Caco-2 (cell line): ENCODE results near the gene MSMO1. TPM values are rescaled to one million over a fixed set of nuclear protein-coding genes. Genes with fewer than 3 reads are reported as not detected.

Experiments
- BruUV-seq: library from RNA; stranded (reverse); fragments of 400-500 nt; replicated peaks from 2 replicates; lab custom pipeline; 2021; lab: Mats Ljungman, UMichigan
- CTCF ChIA-PET: fragments of 300-600 bp; sonication (Branson Sonifier 250); formaldehyde crosslinking; loops from one replicate; lab custom pipeline; 2022; ENCODE audit warnings: antibody characterized with exemption; lab: Charles Lee
- POLR2A ChIA-PET: fragments of 300-600 bp; sonication (Branson Sonifier 250); formaldehyde crosslinking; loops from one replicate; lab custom pipeline; 2022; ENCODE audit warnings: antibody characterized with exemption; lab: Charles Lee
- DNase-seq, 2 experiments: peaks; one replicate each; pipeline versions ENCODE4 v3.0.0 to v3.0.0-alpha.2; 2020 to 2022
- H3K27me3 ChIP-seq: replicated peaks from 2 replicates; pipeline ENCODE4 v1.6.0; 2011; ENCODE audit warnings: low read length; ENCODE audit not compliant: control insufficient read depth, insufficient read depth
- H3K36me3 ChIP-seq: 2 replicates; pipeline ENCODE4 v1.5.1; 2011; ENCODE audit warnings: low read length; ENCODE audit not compliant: control insufficient read depth, insufficient read depth
- H3K4me1 ChIP-seq: fragments of 250-450 bp; sonication (Bioruptor Pico); 2 replicates; pipeline ENCODE4 v1.5.1; 2020; ENCODE audit warnings: mild to moderate bottlenecking
- H3K4me3 ChIP-seq: 2 replicates; pipeline ENCODE4 v1.5.1; 2011; ENCODE audit warnings: low read depth, mild to moderate bottlenecking, control low read depth, low read length
- H3K9me3 ChIP-seq: fragments of 250-450 bp; sonication (Bioruptor Pico); 2 replicates; pipeline ENCODE4 v1.5.1; 2020; ENCODE audit warnings: mild to moderate bottlenecking, moderate library complexity
- H3K27ac Mint-ChIP-seq: one replicate; pipeline ENCODE4 v1.8.0; 2022; ENCODE audit warnings: mixed read lengths; ENCODE audit not compliant: unreplicated experiment
- H3K27me3 Mint-ChIP-seq: one replicate; pipeline ENCODE4 v1.8.0; 2022; ENCODE audit warnings: mixed read lengths; ENCODE audit not compliant: insufficient read depth, unreplicated experiment
- H3K36me3 Mint-ChIP-seq: one replicate; pipeline ENCODE4 v1.8.0; 2022; ENCODE audit warnings: mild to moderate bottlenecking, mixed read lengths; ENCODE audit not compliant: insufficient read depth, unreplicated experiment
- H3K4me1 Mint-ChIP-seq: one replicate; pipeline ENCODE4 v1.8.0; 2022; ENCODE audit warnings: low read depth, mixed read lengths; ENCODE audit not compliant: unreplicated experiment
- H3K4me3 Mint-ChIP-seq: one replicate; pipeline ENCODE4 v1.8.0; 2022; ENCODE audit warnings: mild to moderate bottlenecking, moderate library complexity, mixed read lengths; ENCODE audit not compliant: unreplicated experiment
- H3K9me3 Mint-ChIP-seq: one replicate; pipeline ENCODE4 v1.8.0; 2022; ENCODE audit warnings: mixed read lengths; ENCODE audit not compliant: unreplicated experiment
- CTCF ChIP-seq, 2 experiments: fragments of 200-600 bp in 1 of 2; IDR thresholded peaks; 1 replicate in 1 of 2; 2 replicates in 1 of 2; pipeline versions ENCODE4 v1.5.1 to v1.8.0; 2011 to 2022; ENCODE audit warnings: antibody characterized with exemption in 1 of 2, control low read depth in 1 of 2, inconsistent platforms in 1 of 2, low read depth in 1 of 2, low read length in 1 of 2, mild to moderate bottlenecking in 1 of 2, moderate library complexity in 1 of 2; ENCODE audit not compliant: insufficient read depth in 1 of 2, severe bottlenecking in 1 of 2, unreplicated experiment in 1 of 2
- intact Hi-C: fragments of 100-400 bp; cut with micrococcal nuclease; formaldehyde crosslinking; loops from one replicate; pipeline ENCODE4 v1.10.0; 2022; ENCODE audit not compliant: unreplicated experiment
- total RNA-seq: library from RNA; stranded (reverse); gene quantifications from 2 replicates; pipeline ENCODE4 v1.2.3, GENCODE V29; 2022

The MSMO1 gene
- total RNA-seq, 1 experiment from 2014 or later, result 91.1 TPM

- H3K27ac Mint-ChIP-seq, result no peak overlapping the region
- no peaks in the 10 kb centered on the region for H3K36me3 ChIP-seq
- H3K9me3 Mint-ChIP-seq, result no peaks in the 10 kb centered on the region
- H3K27me3 Mint-ChIP-seq, result no peaks in the 10 kb centered on the region
- no peaks in the 10 kb centered on the region for H3K27me3 ChIP-seq
- DNase-seq, result no peak
- no peaks in the 10 kb centered on the region; the same call in 1 of the 2 replicates for H3K4me1 ChIP-seq
- no peak overlapping the region for H3K4me3 ChIP-seq
- no TSS peak for BruUV-seq
- no peaks in the 10 kb centered on the region for H3K36me3 Mint-ChIP-seq
- H3K9me3 ChIP-seq, result no peaks in the 10 kb centered on the region
- TF ChIP-seq CTCF (IDR thresholded peaks at IDR 0.05; ENCODE audit: insufficient read depth in 1 of 2, low read depth in 1 of 2, low read length in 1 of 2, severe bottlenecking in 1 of 2, unreplicated experiment in 1 of 2), result no peak
- CTCF ChIA-PET, result no interaction called here
- no peaks in the 10 kb centered on the region for H3K4me1 Mint-ChIP-seq
- H3K4me3 Mint-ChIP-seq, result no peak overlapping the region
- POLR2A ChIA-PET, result no interaction called here
- intact Hi-C loops, result no loop called here
These were observed 40.6 kb downstream of the MSMO1 start for GRCh38 chr4:165368114-165368513.

- H3K4me3 Mint-ChIP-seq, result no peak overlapping the region
- no peaks in the 10 kb centered on the region for H3K27me3 Mint-ChIP-seq
- TF ChIP-seq CTCF (IDR thresholded peaks at IDR 0.05; ENCODE audit: insufficient read depth in 1 of 2, low read depth in 1 of 2, low read length in 1 of 2, severe bottlenecking in 1 of 2, unreplicated experiment in 1 of 2), result no peak
- H3K27ac Mint-ChIP-seq, result no peak overlapping the region
- intact Hi-C loops, result no loop called here
- H3K27me3 ChIP-seq, result no peaks in the 10 kb centered on the region
- H3K9me3 ChIP-seq, result no peaks in the 10 kb centered on the region
- ChIA-PET POLR2A (no interaction called here), CTCF (no interaction called here)
- no peak overlapping the region for H3K4me3 ChIP-seq
- no peaks in the 10 kb centered on the region for H3K36me3 ChIP-seq
- no peaks in the 10 kb centered on the region for H3K36me3 Mint-ChIP-seq
- no peak for DNase-seq
- no peaks in the 10 kb centered on the region for H3K4me1 Mint-ChIP-seq
- BruUV-seq, result no TSS peak
- no peaks in the 10 kb centered on the region for H3K9me3 Mint-ChIP-seq
- H3K4me1 ChIP-seq, result no peaks in the 10 kb centered on the region; the same call in 1 of the 2 replicates
These were observed 41.1 kb downstream of the MSMO1 start for GRCh38 chr4:165368567-165368966.

GRCh38 chr4:165369522-165369921 lies 42.1 kb downstream of the MSMO1 start:
- ChIA-PET CTCF (no interaction called here), POLR2A (no interaction called here)
- Mint-ChIP-seq H3K27me3 (peaks cover 5% of the 10 kb centered on the region), H3K9me3 (no peaks in the 10 kb centered on the region), H3K4me1 (no peaks in the 10 kb centered on the region), H3K27ac (no peak overlapping the region), H3K36me3 (no peaks in the 10 kb centered on the region), H3K4me3 (no peak overlapping the region)
- Histone ChIP-seq H3K36me3 (no peaks in the 10 kb centered on the region), H3K9me3 (no peaks in the 10 kb centered on the region), H3K4me3 (no peak overlapping the region), H3K4me1 (no peaks in the 10 kb centered on the region; the same call in 1 of the 2 replicates), H3K27me3 (no peaks in the 10 kb centered on the region)
- DNase-seq, result no peak
- no TSS peak for BruUV-seq
- intact Hi-C loops, result no loop called here
- no peak for TF ChIP-seq CTCF (IDR thresholded peaks at IDR 0.05; ENCODE audit: insufficient read depth in 1 of 2, low read depth in 1 of 2, low read length in 1 of 2, severe bottlenecking in 1 of 2, unreplicated experiment in 1 of 2)
